Psoas muscle (tissue), 8 donors: ENCODE data around the gene PTGER2. TPM values are rescaled to one million over a fixed set of nuclear protein-coding genes. Genes with fewer than 3 reads are reported as not detected.

Experiments used
- ATAC-seq, 4 donors: fragments of 200-7000 bp; cut with Tn5 transposase; one replicate each; pipeline ENCODE4 v1.9.1; 2020; ENCODE audit warnings: moderate library complexity in 3 of 4, mild to moderate bottlenecking in 2 of 4
- DNase-seq, 2 donors: peaks; one replicate each; pipeline ENCODE4 v3.0.0-alpha.2; 2020
- H3K27ac ChIP-seq: fragments of 200-600 bp; one replicate; pipeline ENCODE4 v1.8.0; 2022
- H3K27me3 ChIP-seq, 3 donors: fragments of 200-600 bp in 1 of 3; one replicate each; pipeline versions ENCODE4 v1.6.1 to v1.8.0; 2013 to 2022; ENCODE audit warnings: low read length in 2 of 3, mild to moderate bottlenecking in 2 of 3, moderate library complexity in 1 of 3; ENCODE audit not compliant: insufficient read depth in 3 of 3
- H3K36me3 ChIP-seq, 2 donors: fragments of 200-600 bp in 1 of 2; one replicate each; pipeline versions ENCODE4 v1.6.1 to v1.8.0; 2013 to 2022; ENCODE audit warnings: low read depth in 1 of 2, mild to moderate bottlenecking in 1 of 2, moderate library complexity in 1 of 2; ENCODE audit not compliant: insufficient read depth in 1 of 2
- H3K4me1 ChIP-seq: fragments of 200-600 bp; one replicate; pipeline ENCODE4 v1.8.0; 2022
- H3K4me3 ChIP-seq: fragments of 200-600 bp; one replicate; pipeline ENCODE4 v1.8.0; 2022; ENCODE audit warnings: mild to moderate bottlenecking
- H3K9me3 ChIP-seq: fragments of 200-600 bp; one replicate; pipeline ENCODE4 v1.8.0; 2022
- CTCF ChIP-seq: fragments of 200-600 bp; IDR thresholded peaks from one replicate; pipeline ENCODE4 v1.8.0; 2022; ENCODE audit warnings: antibody characterized with exemption
- WGBS, 3 donors: extraction: QIAGEN DNeasy Blood & Tissue Kit; methylation state at CpG; one replicate each; pipeline versions ENCODE4 v1.1.6 to v1.1.7; 2013; 5-methylcytosine and 5-hydroxymethylcytosine counted together
- intact Hi-C, 2 donors: fragments of 100-400 bp; cut with DNase I; formaldehyde crosslinking; loops; one replicate each; pipeline versions ENCODE4 v1.11.0 to v1.14.2; 2022
- polyA plus RNA-seq, 3 donors: library from polyadenylated mRNA; stranded (reverse); fragments of 200-250 nt; gene quantifications; one replicate each; pipeline ENCODE4 v1.2.3, GENCODE V29; 2013
- total RNA-seq, 4 donors: library from RNA; stranded (reverse); fragmentation: NEBNext Ultra II Directional in 2 of 4; extraction: Animal tissue kit (Norgen Biotek cat#: 25700) in 2 of 4; gene quantifications; one replicate each; pipeline versions ENCODE4 v1.2.1 to v1.2.4, GENCODE V29; 2021 to 2023
- donor health status: healthy with polysubstance abuse.
- donor health status: DM: no; HTN: no; CAD: no; lungs with moderate emphysema.
- donor health status: Bipolar disorder and iron deficiency.
- donor health status: healthy.
- donor health status: DM: yes; HTN: yes; CAD: no.
- donor health status: DM: no; HTN: no; CAD: no.
- donor health status: DM: no; HTN: no; CAD: no.
- donor health status: DM: yes; HTN: yes; CAD: no.

The PTGER2 gene
- total and polyA plus RNA-seq, 7 donors: 0.08 to 0.57 (median 0.26) TPM

- H3K27ac ChIP-seq: no peak overlapping the region
- no peaks in the 10 kb centered on the region for H3K27me3 ChIP-seq
- no peaks in the 10 kb centered on the region for H3K4me1 ChIP-seq
- ATAC-seq: no peak
- H3K4me3 ChIP-seq: no peak overlapping the region
- no peaks in the 10 kb centered on the region for H3K36me3 ChIP-seq
- 57 to 63% (median 60%) methylated on average over 2 of the region's 2 CpGs for WGBS, 3 donors
- DNase-seq: no peak
- no peak for TF ChIP-seq CTCF
- intact Hi-C loops: no loop called here
- no peaks in the 10 kb centered on the region for H3K9me3 ChIP-seq
Measured at GRCh38 chr14:52283099-52283498, 31.0 kb upstream of the PTGER2 start.

GRCh38 chr14:52286661-52287649 is 27.2 kb upstream of the PTGER2 start:
- intact Hi-C loops: no loop called here
- no peak overlapping the region for H3K27ac ChIP-seq
- H3K4me3 ChIP-seq: no peak overlapping the region
- TF ChIP-seq CTCF: no peak
- H3K4me1 ChIP-seq: no peaks in the 10 kb centered on the region
- WGBS, 3 donors: 74 to 75% (median 75%) methylated on average over 4 of the region's 4 CpGs
- no peaks in the 10 kb centered on the region for H3K9me3 ChIP-seq
- no peaks in the 10 kb centered on the region for H3K36me3 ChIP-seq
- H3K27me3 ChIP-seq: no peaks in the 10 kb centered on the region
- ATAC-seq (no peak), DNase-seq (no peak)

GRCh38 chr14:52296378-52296777 is 17.7 kb upstream of the PTGER2 start:
- Histone ChIP-seq H3K36me3 (no peaks in the 10 kb centered on the region), H3K9me3 (no peaks in the 10 kb centered on the region), H3K27me3 (peaks cover 0 to 2% (median 0%) of the 10 kb centered on the region in 3 donors), H3K4me1 (no peaks in the 10 kb centered on the region), H3K27ac (no peak overlapping the region), H3K4me3 (no peak overlapping the region)
- ATAC-seq (no peak), DNase-seq (no peak)
- intact Hi-C loops: no loop called here
- WGBS, 3 donors: 77 to 83% (median 78%) methylated on average over 2 of the region's 2 CpGs
- no peak for TF ChIP-seq CTCF

- Histone ChIP-seq H3K36me3 (no peaks in the 10 kb centered on the region), H3K9me3 (no peaks in the 10 kb centered on the region), H3K27ac (no peak overlapping the region), H3K27me3 (peaks cover 0 to 2% (median 0%) of the 10 kb centered on the region in 3 donors), H3K4me1 (no peaks in the 10 kb centered on the region), H3K4me3 (no peak overlapping the region)
- intact Hi-C loops: no loop called here
- no peak for TF ChIP-seq CTCF
- DNase-seq (no peak), ATAC-seq (no peak)
- 85 to 90% (median 87%) methylated on average over 10 of the region's 10 CpGs for WGBS, 3 donors
Measured at GRCh38 chr14:52298795-52299194, 15.3 kb upstream of the PTGER2 start.
